ENCODE measurements around the gene STAU1. TPM values are rescaled to one million over a fixed set of nuclear protein-coding genes. Genes with fewer than 3 reads are reported as not detected.
"Not testable (repeated sequence)": the region's sequence is repeated elsewhere in the genome, so short reads cannot be mapped to it uniquely, and the experiment has no call there.

STAU1 gene
- total RNA-seq, 4 donors from 2014 or later, result 39.1 to 61.4 (median 54.4) TPM

DNA sequence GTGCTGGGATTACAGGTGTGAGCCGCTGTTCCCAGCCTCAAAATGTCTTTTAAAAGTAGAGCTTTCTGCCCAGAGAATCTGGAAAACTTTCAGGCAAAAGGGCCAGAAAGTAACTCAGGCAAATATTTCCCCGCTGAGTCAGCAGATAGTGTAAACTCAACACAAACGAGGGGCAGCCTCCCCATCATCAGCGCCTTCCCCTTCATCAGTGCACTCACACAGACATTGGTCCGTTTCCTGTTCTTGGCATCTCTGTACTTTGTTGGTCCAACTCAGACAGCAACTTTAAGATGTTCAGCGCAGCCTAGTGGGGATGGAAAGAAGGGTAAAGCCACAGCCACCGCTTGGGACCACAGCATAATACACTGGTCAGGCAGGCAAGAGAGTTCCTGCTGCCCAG is 72.6 kb downstream of the STAU1 start:
- TF ChIP-seq, protein P1, sequence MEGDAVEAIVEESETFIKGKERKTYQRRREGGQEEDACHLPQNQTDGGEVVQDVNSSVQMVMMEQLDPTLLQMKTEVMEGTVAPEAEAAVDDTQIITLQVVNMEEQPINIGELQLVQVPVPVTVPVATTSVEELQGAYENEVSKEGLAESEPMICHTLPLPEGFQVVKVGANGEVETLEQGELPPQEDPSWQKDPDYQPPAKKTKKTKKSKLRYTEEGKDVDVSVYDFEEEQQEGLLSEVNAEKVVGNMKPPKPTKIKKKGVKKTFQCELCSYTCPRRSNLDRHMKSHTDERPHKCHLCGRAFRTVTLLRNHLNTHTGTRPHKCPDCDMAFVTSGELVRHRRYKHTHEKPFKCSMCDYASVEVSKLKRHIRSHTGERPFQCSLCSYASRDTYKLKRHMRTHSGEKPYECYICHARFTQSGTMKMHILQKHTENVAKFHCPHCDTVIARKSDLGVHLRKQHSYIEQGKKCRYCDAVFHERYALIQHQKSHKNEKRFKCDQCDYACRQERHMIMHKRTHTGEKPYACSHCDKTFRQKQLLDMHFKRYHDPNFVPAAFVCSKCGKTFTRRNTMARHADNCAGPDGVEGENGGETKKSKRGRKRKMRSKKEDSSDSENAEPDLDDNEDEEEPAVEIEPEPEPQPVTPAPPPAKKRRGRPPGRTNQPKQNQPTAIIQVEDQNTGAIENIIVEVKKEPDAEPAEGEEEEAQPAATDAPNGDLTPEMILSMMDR (IDR thresholded peaks at IDR 0.05 in 4 of 5, conservative IDR thresholded peaks at IDR 0.05 in 1 of 5), result no peak
- TF ChIP-seq POLR2A (IDR thresholded peaks at IDR 0.05), result no peak
- in situ Hi-C loops (cut with MboI; ENCODE audit: low sequenced_read_pairs in 4 of 4), result no loop called here
- no peak for ATAC-seq
- H3K4me1 ChIP-seq, result no peaks in the 10 kb centered on the region
- H3K27ac ChIP-seq, result no peak overlapping the region
- intact Hi-C loops (cut with DNase I; ENCODE audit: low total_unique reads), result no loop called here
- DNase-seq, result no peak
- H3K9me3 ChIP-seq, result no peaks in the 10 kb centered on the region
- no peaks in the 10 kb centered on the region for H3K27me3 ChIP-seq
- no peak overlapping the region for H3K4me3 ChIP-seq
- peaks cover 5 to 72% of the 10 kb centered on the region in 2 donors for H3K36me3 ChIP-seq

DNA sequence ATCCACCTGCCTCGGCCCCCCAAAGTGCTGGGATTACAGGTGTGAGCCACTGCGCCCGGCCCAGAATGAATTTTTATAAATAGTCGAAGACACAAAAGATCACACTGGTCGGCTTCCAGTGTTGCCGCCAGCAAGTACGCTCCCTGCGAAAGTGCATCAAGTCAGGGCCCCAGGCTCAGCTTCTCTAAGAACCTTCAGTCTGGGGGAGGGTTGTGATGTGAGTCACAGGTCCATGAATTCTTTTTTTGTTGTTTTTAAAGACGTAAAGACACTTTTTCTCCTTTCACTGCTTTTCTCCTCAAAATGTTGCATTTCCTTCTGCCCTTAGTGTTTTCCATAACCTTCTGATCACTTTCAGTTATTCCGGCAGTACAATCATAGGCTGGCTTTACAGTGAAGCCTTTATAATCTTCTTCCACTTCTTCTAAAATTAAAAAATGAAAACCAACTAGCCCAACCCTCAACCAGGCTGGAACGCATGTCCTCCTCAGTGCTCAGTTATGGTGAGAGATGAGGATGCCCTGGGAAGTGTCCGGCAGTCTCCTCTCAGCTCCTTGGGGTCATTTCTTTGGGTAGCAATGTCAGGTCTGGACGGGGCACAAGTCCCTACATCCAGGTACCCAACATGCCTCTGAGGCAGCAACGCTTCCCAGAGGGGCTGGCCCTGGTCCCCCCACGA is 75.4 kb downstream of the STAU1 start:
- in situ Hi-C loops (cut with MboI; ENCODE audit: low sequenced_read_pairs in 4 of 4) (no loop called here), intact Hi-C loops (cut with DNase I; ENCODE audit: low total_unique reads) (no loop called here)
- no peak for TF ChIP-seq POLR2A (IDR thresholded peaks at IDR 0.05)
- TF ChIP-seq, protein P1 (IDR thresholded peaks at IDR 0.05 in 4 of 5, conservative IDR thresholded peaks at IDR 0.05 in 1 of 5), result no peak
- DNase-seq (no peak), ATAC-seq (no peak)
- Histone ChIP-seq H3K27ac (no peak overlapping the region), H3K36me3 (peaks cover 0 to 45% of the 10 kb centered on the region in 2 donors), H3K4me3 (no peak overlapping the region), H3K9me3 (no peaks in the 10 kb centered on the region), H3K27me3 (no peaks in the 10 kb centered on the region), H3K4me1 (no peaks in the 10 kb centered on the region)

DNA sequence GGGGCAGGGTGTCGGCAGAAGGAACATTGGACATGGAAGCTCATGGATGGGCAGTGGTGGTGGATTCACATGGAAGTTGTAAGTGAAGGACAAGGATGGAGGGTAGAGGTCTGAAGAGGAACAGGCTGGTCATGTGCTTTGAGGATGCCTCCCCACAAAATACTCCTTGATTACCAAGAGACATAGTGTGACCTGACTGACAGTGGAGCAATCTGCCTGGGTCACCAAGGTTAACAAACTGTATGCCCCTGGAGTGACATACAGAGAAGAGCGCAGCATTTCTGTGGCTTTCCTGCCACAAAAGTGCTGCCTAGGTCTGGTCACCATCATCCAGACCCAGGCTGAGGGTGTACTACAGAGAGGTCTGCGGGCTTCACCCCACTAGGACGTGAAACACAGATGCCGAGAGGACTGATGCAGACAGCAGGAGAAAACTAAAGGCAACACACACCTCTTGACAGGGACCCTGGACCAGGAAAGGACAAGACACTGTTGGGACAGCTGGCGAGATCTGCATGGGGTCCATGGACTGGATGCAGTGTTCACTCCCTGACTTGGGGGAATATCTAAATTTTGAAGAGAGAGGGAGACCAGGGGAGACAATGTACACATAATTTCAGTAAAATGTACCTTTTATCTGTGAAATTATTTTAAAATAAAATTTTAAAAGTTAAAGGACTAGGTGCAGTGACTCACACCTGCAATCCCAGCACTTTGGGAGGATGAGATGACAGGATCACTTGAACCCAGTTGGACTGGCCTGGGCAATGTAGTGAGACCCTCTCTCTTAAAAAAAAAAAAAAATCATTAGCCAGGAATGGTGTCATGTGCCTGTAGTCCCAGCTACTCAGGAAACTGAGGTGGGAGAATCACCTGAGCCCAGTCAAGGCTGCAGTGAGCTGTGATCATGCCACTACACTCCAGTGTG is 77.1 kb downstream of the STAU1 start:
- Histone ChIP-seq H3K9me3 (no peaks in the 10 kb centered on the region), H3K27ac (no peak overlapping the region), H3K4me1 (no peaks in the 10 kb centered on the region), H3K4me3 (no peak overlapping the region), H3K36me3 (peaks cover 0 to 28% of the 10 kb centered on the region in 2 donors), H3K27me3 (no peaks in the 10 kb centered on the region)
- TF ChIP-seq, protein P1 (IDR thresholded peaks at IDR 0.05 in 4 of 5, conservative IDR thresholded peaks at IDR 0.05 in 1 of 5), result no peak
- TF ChIP-seq POLR2A (IDR thresholded peaks at IDR 0.05), result no peak
- DNase-seq (no peak), ATAC-seq (no peak)
- in situ Hi-C loops (cut with MboI; ENCODE audit: low sequenced_read_pairs in 4 of 4) (no loop called here), intact Hi-C loops (cut with DNase I; ENCODE audit: low total_unique reads) (no loop called here)

DNA sequence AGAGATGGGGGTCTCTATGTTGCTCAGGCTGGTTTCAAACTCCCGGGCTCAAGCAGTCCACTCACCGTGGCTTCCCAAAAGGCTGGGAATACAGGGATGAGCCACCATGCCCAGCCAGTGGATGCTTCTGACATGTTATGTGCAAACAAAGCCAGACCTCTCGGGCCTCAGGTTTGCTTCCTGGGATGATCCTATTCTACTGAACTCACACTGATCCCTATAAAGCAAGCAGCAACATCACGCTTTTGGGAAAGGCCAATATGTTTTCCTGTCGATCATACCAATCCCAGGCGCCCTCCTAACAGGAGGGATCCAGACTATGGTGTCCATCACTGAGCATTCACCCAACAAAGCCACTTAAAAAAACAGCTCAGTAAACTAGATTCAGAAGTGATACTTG is 81.8 kb downstream of the STAU1 start:
- DNase-seq, result no peak

DNA sequence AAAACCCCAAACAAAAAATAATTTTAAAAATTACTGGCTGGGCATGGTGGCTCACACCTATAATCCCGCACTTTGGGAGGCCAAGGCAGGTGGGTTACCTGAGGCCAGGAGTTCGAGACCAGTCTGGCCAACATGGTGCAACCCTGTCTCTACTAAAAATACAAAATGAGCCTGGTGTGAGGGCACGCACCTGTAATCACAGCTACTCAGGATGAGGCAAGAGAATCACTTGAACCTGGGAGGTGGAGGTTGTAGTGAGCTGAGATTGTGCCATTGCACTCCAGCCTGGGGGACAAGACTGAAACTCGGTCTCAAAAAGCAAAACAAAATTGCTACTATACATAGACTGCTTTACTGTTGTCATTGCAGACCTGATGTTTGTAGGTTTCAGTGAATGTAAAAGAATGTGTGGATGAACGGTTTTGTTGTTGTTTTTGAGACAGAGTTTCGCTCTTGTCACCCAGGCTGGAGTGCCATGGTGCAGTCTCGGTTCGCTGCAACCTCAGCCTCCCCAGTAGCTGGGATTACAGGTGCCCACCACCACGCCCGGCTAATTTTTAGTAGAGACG is 83.1 kb downstream of the STAU1 start:
- H3K4me1 ChIP-seq; H3K27ac ChIP-seq; H3K9me3 ChIP-seq; in situ Hi-C loops (cut with MboI; ENCODE audit: low sequenced_read_pairs in 4 of 4); intact Hi-C loops (cut with DNase I; ENCODE audit: low total_unique reads); DNase-seq; H3K27me3 ChIP-seq; H3K4me3 ChIP-seq; ATAC-seq: not testable (repeated sequence)
- H3K36me3 ChIP-seq, result peaks cover 0 to 19% of the 10 kb centered on the region in 2 donors

More for the DNA sequence above, 81.8 kb downstream of the STAU1 start:
- Histone ChIP-seq H3K4me3 (no peak overlapping the region), H3K27ac (no peak overlapping the region), H3K27me3 (no peaks in the 10 kb centered on the region), H3K36me3 (peaks cover 0 to 18% of the 10 kb centered on the region in 2 donors), H3K9me3 (no peaks in the 10 kb centered on the region), H3K4me1 (no peaks in the 10 kb centered on the region)
- TF ChIP-seq POLR2A (IDR thresholded peaks at IDR 0.05), result no peak
- TF ChIP-seq, protein P1 (IDR thresholded peaks at IDR 0.05 in 4 of 5, conservative IDR thresholded peaks at IDR 0.05 in 1 of 5), result no peak
- in situ Hi-C loops (cut with MboI; ENCODE audit: low sequenced_read_pairs in 4 of 4), result no loop called here
- no peak for ATAC-seq
- intact Hi-C loops (cut with DNase I; ENCODE audit: low total_unique reads), result no loop called here

Measured in gastrocnemius medialis (tissue), 4 donors.